Activated naive CD4-positive, alpha-beta T cell treated with anti-CD3 and anti-CD28 coated beads, Interleukin-2, amount 10 ng/mL, durations not matched to agents 7 days and 5 days (primary cell): ENCODE measurements around the gene CYB5R2.

Source experiments
- CTCF ChIA-PET: fragments of 350-600 bp; sonication (Branson Sonifier 250); formaldehyde crosslinking; loops from one replicate; lab custom pipeline; 2021; ENCODE audit warnings: antibody characterized with exemption; lab: Charles Lee
- DNase-seq: peaks from one replicate; pipeline ENCODE4 v3.0.0-alpha.2; 2020
- H3K27ac Mint-ChIP-seq: one replicate; pipeline ENCODE4 v1.8.0; 2021; ENCODE audit warnings: mild to moderate bottlenecking, moderate library complexity, mixed read lengths
- H3K27me3 Mint-ChIP-seq: one replicate; pipeline ENCODE4 v1.8.0; 2021; ENCODE audit warnings: mild to moderate bottlenecking, mixed read lengths
- H3K36me3 Mint-ChIP-seq: one replicate; pipeline ENCODE4 v1.8.0; 2021; ENCODE audit warnings: mixed read lengths
- H3K4me1 Mint-ChIP-seq: one replicate; pipeline ENCODE4 v1.8.0; 2021; ENCODE audit warnings: mixed read lengths
- H3K4me3 Mint-ChIP-seq: one replicate; pipeline ENCODE4 v1.8.0; 2021; ENCODE audit warnings: mild to moderate bottlenecking, moderate library complexity, mixed read lengths
- H3K9me3 Mint-ChIP-seq: one replicate; pipeline ENCODE4 v1.8.0; 2021; ENCODE audit warnings: mixed read lengths

Gene CYB5R2

GRCh38 chr11:7640816-7641215 lies 32.5 kb downstream of the CYB5R2 start:
- Mint-ChIP-seq H3K9me3 (no peaks in the 10 kb centered on the region), H3K4me3 (no peak overlapping the region), H3K27me3 (no peaks in the 10 kb centered on the region), H3K27ac (no peak overlapping the region), H3K4me1 (no peaks in the 10 kb centered on the region), H3K36me3 (peaks cover 7% of the 10 kb centered on the region)
- DNase-seq, result no peak
- CTCF ChIA-PET, result no interaction called here

DNA sequence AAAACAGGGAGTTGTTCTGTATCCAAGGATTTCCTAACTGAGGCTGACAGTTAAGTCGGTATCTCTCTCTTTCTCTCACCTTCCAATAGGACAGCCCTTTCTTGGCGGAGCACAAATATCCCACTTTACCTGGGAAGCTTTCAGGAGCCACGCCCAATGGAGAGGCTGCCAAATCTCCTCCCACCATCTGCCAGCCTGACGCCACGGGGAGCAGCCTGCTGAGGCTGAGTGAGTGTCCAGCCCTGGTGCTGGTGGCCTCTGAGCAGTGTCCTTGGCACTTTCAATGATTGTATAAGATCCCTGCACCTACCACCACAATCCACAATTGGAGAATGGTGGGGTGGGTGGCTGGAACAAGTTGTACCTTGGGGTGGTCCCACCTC lies 33.7 kb downstream of the CYB5R2 start:
- Mint-ChIP-seq H3K27ac (no peak overlapping the region), H3K36me3 (peaks cover 6% of the 10 kb centered on the region), H3K4me1 (no peaks in the 10 kb centered on the region), H3K9me3 (no peaks in the 10 kb centered on the region), H3K27me3 (no peaks in the 10 kb centered on the region), H3K4me3 (no peak overlapping the region)
- DNase-seq, result no peak
- CTCF ChIA-PET, result no interaction called here

DNA sequence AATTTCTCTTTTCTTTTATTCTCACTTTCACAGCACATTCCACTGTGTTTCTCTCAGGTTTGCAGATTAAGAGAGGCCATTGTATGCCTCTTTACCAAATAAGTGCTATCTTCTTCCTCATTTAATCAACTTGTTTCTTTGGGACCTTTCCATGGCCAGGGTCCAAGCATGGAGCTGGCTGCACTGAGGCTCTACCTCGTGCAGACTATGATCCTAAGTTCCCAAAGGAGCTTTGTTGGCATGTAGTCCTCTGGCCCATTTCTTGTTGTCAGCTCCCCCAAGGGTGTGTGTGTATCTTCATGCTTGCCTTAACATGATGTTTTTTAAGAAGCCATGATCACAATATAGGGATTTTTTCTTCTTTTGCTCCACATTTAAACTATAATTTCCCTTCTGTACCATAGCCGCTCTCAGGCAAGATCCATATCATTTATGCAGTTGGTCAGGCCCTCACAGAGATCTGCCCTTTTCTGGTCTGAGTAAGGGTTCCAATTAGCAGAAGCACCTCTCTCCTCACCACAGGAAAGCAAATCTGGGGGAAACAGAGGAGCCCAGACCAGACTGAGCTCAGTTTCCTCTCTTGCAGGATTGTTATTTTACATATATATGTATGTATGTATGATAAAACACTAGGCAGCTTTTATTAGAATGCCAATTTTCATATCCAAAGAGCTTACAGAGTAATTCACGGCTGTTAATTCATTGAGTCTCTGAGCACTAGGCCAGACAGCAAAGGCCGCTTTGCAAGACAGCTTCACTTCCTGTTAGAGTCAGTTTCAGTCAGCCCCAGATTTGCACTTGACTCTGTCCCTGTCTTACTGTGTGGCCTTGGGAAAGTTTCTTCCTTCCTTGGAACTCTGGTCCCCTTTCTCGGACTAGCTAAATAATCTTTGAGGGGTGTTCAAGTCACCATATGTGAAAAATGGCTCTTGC lies 34.3 kb downstream of the CYB5R2 start:
- no peak overlapping the region for H3K4me3 Mint-ChIP-seq
- no peaks in the 10 kb centered on the region for H3K9me3 Mint-ChIP-seq
- DNase-seq, result no peak
- no peak overlapping the region for H3K27ac Mint-ChIP-seq
- H3K36me3 Mint-ChIP-seq, result peaks cover 9% of the 10 kb centered on the region
- H3K27me3 Mint-ChIP-seq, result no peaks in the 10 kb centered on the region
- CTCF ChIA-PET, result interaction anchor here (0.6 kb wide), 1 partner anchor 51 kb away, joined by 3 read pairs; no protein-coding TSS in a partner anchor
- H3K4me1 Mint-ChIP-seq, result no peaks in the 10 kb centered on the region

DNA sequence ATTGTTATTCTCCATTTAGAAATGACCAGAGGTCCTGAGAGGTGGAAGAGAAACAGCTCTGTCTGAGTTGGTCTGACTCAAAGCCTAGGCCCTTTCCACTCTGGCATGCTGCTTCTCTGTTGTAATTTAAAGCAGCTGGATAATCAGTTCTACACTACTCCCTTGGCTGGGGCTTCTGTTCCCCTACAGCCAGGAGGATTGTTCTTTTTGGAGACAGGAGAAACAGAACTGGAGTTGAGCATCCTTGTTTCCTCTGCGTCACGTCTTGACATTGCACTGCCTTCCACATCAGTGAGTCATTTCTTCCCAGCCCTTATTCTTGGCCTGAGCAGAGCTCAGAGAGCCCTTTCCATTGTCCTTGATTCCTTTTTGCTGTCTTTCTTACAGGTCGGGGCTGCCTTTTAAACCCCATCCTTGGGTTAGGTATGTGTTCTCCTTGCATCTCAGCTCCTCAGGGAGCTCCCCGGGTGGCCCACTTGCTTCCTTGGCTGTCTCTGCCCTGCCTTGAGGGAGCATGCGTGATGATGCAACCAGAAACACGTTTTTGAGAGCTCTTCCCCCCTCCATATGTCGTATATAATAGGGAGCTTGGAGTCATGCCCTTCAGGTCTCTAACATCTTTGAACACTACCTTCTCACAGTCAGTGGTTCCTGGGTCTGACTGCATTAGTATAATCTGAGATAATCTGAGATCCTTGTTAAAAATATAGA lies 35.7 kb downstream of the CYB5R2 start:
- Mint-ChIP-seq H3K4me1 (no peaks in the 10 kb centered on the region), H3K36me3 (peaks cover 9% of the 10 kb centered on the region), H3K27ac (no peak overlapping the region), H3K27me3 (no peaks in the 10 kb centered on the region), H3K9me3 (no peaks in the 10 kb centered on the region), H3K4me3 (no peak overlapping the region)
- CTCF ChIA-PET, result interaction anchor here (0.6 kb wide), 1 partner anchor 976 kb away, joined by 3 read pairs; no protein-coding TSS in a partner anchor
- DNase-seq, result no peak

- DNase-seq, result no peak
Observed at GRCh38 chr11:7636350-7636749, 37.0 kb downstream of the CYB5R2 start.

GRCh38 chr11:7635708-7636107 lies 37.6 kb downstream of the CYB5R2 start:
- Mint-ChIP-seq H3K36me3 (peaks cover 11% of the 10 kb centered on the region), H3K9me3 (no peaks in the 10 kb centered on the region), H3K4me1 (no peaks in the 10 kb centered on the region), H3K27ac (no peak overlapping the region), H3K4me3 (no peak overlapping the region), H3K27me3 (no peaks in the 10 kb centered on the region)
- CTCF ChIA-PET, result interaction anchor here (1.7 kb wide), 1 partner anchor 123 kb away, joined by 3 read pairs; no protein-coding TSS in a partner anchor
- DNase-seq, result no peak

More at GRCh38 chr11:7636350-7636749, 37.0 kb downstream of the CYB5R2 start:
- Mint-ChIP-seq H3K27ac (no peak overlapping the region), H3K27me3 (no peaks in the 10 kb centered on the region), H3K36me3 (peaks cover 11% of the 10 kb centered on the region), H3K4me1 (no peaks in the 10 kb centered on the region), H3K4me3 (no peak overlapping the region), H3K9me3 (no peaks in the 10 kb centered on the region)
- CTCF ChIA-PET, result no interaction called here

DNA sequence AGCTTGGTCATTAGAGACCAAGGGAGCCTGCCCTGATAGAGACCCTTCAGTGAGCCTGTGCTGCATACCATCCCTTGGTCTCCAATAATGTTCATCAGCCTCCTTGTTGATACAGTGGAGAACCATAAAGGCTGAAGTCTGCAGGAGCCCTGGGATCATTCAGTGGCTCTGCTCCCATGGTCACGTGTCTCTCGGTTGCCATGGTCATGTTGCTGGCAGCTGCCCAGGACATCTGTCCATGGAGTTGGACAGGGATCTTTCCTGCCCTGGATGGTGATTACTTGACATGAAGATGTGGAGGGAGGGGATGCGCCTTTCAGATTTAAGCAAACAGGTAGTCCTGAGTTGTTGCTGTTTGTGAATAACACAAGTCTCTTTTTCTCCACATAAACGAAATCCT lies 38.2 kb downstream of the CYB5R2 start:
- DNase-seq, result no peak
- no peaks in the 10 kb centered on the region for H3K4me1 Mint-ChIP-seq
- H3K27me3 Mint-ChIP-seq, result no peaks in the 10 kb centered on the region
- no peaks in the 10 kb centered on the region for H3K9me3 Mint-ChIP-seq
- H3K36me3 Mint-ChIP-seq, result peaks cover 11% of the 10 kb centered on the region
- no peak overlapping the region for H3K27ac Mint-ChIP-seq
- H3K4me3 Mint-ChIP-seq, result no peak overlapping the region
- CTCF ChIA-PET, result interaction anchor here (1.7 kb wide), 1 partner anchor 123 kb away, joined by 3 read pairs; no protein-coding TSS in a partner anchor

DNA sequence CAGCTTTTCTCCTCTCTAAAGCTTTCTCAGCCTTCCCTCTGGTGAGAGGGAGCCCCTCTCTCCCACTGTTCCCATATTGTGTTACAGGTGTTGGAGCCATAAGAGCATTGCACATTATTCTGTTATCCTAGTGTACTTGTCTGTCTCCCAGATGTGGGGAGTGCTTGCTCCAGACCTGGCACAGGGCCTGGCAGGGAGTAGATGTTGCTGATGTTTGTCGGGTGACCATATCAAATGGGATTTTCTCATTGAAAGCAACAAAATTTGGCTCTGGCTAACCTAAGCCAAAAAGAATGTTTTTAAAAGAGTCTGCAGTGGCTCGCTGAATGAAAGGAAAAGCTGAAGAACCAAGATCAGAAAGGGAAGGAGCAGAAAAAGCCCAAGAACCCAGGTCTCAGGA lies 41.1 kb downstream of the CYB5R2 start:
- Mint-ChIP-seq H3K9me3 (no peaks in the 10 kb centered on the region), H3K27me3 (no peaks in the 10 kb centered on the region), H3K36me3 (peaks cover 9% of the 10 kb centered on the region), H3K4me1 (no peaks in the 10 kb centered on the region), H3K4me3 (no peak overlapping the region), H3K27ac (no peak overlapping the region)
- no peak for DNase-seq
- CTCF ChIA-PET, result interaction anchor here (0.9 kb wide), 1 partner anchor 25 kb away, joined by 4 read pairs; no protein-coding TSS in a partner anchor

DNA sequence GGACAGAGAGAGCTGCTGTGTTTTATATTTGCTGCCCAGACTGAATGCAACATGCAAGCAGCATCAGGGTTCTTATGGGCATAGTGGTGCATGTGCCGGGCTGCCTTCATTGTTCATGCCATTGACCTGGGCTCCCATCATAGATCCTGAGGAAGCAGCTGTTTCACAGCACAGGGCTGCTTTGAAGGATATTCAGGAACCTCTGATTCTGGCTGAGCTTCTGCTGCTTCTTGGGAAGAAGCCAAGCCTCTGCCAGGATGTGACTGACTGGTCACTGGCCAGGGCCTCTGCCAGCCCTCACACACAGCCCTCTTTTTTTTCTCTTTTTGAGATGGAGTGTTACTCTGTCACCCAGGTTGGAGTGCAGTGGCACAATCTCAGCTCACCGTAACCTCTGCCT lies 43.3 kb downstream of the CYB5R2 start:
- peaks cover 9% of the 10 kb centered on the region for H3K36me3 Mint-ChIP-seq
- no peak overlapping the region for H3K27ac Mint-ChIP-seq
- no peak overlapping the region for H3K4me3 Mint-ChIP-seq
- no peaks in the 10 kb centered on the region for H3K27me3 Mint-ChIP-seq
- H3K9me3 Mint-ChIP-seq, result no peaks in the 10 kb centered on the region
- CTCF ChIA-PET, result interaction anchor here (1.5 kb wide), 1 partner anchor 81 kb away, joined by 3 read pairs; no protein-coding TSS in a partner anchor
- DNase-seq, result no peak
- H3K4me1 Mint-ChIP-seq, result no peaks in the 10 kb centered on the region

GRCh38 chr11:7628660-7629059 lies 44.6 kb downstream of the CYB5R2 start:
- H3K4me1 Mint-ChIP-seq, result no peaks in the 10 kb centered on the region
- peaks cover 5% of the 10 kb centered on the region for H3K36me3 Mint-ChIP-seq
- CTCF ChIA-PET, result interaction anchor here (1.5 kb wide), 1 partner anchor 80 kb away, joined by 3 read pairs; no protein-coding TSS in a partner anchor
- no peaks in the 10 kb centered on the region for H3K9me3 Mint-ChIP-seq
- DNase-seq, result no peak
- H3K4me3 Mint-ChIP-seq, result no peak overlapping the region
- no peaks in the 10 kb centered on the region for H3K27me3 Mint-ChIP-seq
- H3K27ac Mint-ChIP-seq, result no peak overlapping the region

DNA sequence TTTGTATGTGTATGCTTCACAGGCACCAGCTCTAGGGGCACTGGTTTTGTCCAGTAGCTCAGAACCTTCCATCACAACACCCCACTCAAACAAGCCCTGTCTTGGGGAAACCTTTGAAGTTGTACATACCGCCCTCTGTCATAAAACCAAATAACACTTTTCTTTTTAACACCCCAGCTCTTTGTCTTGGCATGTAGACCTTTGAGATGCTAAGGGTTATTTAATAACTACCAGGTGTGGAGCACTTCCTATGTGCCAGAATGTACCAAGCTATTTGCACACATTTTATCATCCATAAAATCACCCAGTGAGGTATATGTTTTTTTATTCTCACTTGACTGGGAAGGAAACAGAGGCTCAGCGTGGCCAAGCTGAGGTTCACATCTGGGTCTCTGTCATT lies 50.6 kb downstream of the CYB5R2 start:
- Mint-ChIP-seq H3K27ac (no peak overlapping the region), H3K36me3 (no peaks in the 10 kb centered on the region)
- CTCF ChIA-PET, result no interaction called here

DNA sequence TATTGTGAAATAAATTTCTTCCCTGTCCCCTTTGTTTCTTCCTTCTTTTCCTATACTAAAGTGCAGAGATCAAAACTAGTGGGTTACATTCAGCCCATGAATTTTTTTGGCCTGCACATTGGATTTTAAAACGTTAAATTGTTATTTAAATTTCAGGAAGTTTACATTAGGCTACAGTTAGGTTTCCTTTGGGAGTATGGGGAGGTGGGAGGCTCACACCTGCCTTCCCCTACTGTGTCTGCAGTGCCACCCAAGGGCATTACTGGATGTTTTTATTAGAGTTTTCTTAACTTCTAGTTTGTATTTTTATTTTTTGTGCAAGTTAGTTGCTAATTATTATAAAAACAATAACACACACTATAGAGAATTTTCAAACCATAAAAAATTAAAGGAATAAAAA lies 51.7 kb downstream of the CYB5R2 start:
- no peaks in the 10 kb centered on the region for H3K9me3 Mint-ChIP-seq
- H3K4me3 Mint-ChIP-seq, result no peak overlapping the region
- no peak for DNase-seq
- no peaks in the 10 kb centered on the region for H3K4me1 Mint-ChIP-seq
- H3K27me3 Mint-ChIP-seq, result no peaks in the 10 kb centered on the region
- CTCF ChIA-PET, result no interaction called here
- no peaks in the 10 kb centered on the region for H3K36me3 Mint-ChIP-seq
- no peak overlapping the region for H3K27ac Mint-ChIP-seq

More for the DNA sequence above, 50.6 kb downstream of the CYB5R2 start:
- no peaks in the 10 kb centered on the region for H3K4me1 Mint-ChIP-seq
- no peaks in the 10 kb centered on the region for H3K9me3 Mint-ChIP-seq
- H3K4me3 Mint-ChIP-seq, result no peak overlapping the region
- no peaks in the 10 kb centered on the region for H3K27me3 Mint-ChIP-seq
- no peak for DNase-seq

GRCh38 chr11:7621090-7621489 lies 52.2 kb downstream of the CYB5R2 start:
- Mint-ChIP-seq H3K9me3 (no peaks in the 10 kb centered on the region), H3K27ac (no peak overlapping the region), H3K36me3 (no peaks in the 10 kb centered on the region), H3K27me3 (no peaks in the 10 kb centered on the region), H3K4me1 (no peaks in the 10 kb centered on the region), H3K4me3 (no peak overlapping the region)
- CTCF ChIA-PET, result interaction anchor here (1.6 kb wide), 1 partner anchor 10 kb away, joined by 5 read pairs; no protein-coding TSS in a partner anchor
- no peak for DNase-seq

GRCh38 chr11:7619322-7619721 lies 54.0 kb downstream of the CYB5R2 start:
- Mint-ChIP-seq H3K27ac (no peak overlapping the region), H3K4me1 (no peaks in the 10 kb centered on the region), H3K27me3 (no peaks in the 10 kb centered on the region), H3K36me3 (no peaks in the 10 kb centered on the region), H3K9me3 (no peaks in the 10 kb centered on the region), H3K4me3 (no peak overlapping the region)
- CTCF ChIA-PET, result no interaction called here
- DNase-seq, result no peak
